GM21423 (cell line): Measurements from ENCODE around the gene CDK5RAP2.
"Not testable (repeated sequence)": the region's sequence is repeated elsewhere in the genome, so short reads cannot be mapped to it uniquely, and the experiment has no call there.

Experiments used
- ATAC-seq: cut with Tn5 transposase; IDR thresholded peaks from one replicate; pipeline ENCODE4 v1.9.1; 2021; ENCODE audit warnings: mild to moderate bottlenecking, moderate library complexity; ENCODE audit not compliant: unreplicated experiment

Gene CDK5RAP2

GRCh38 chr9:120580051-120580896 lies at the start of gene CDK5RAP2:
Gene CDK5RAP2 (minus strand): TSS chr9:120580167. CDS start chr9:120579978, 189 bp downstream.
- peak; percentile 92 for ATAC-seq

GRCh38 chr9:120628925-120629497 lies 49.0 kb upstream of the CDK5RAP2 start:
- not testable (repeated sequence) for ATAC-seq

DNA sequence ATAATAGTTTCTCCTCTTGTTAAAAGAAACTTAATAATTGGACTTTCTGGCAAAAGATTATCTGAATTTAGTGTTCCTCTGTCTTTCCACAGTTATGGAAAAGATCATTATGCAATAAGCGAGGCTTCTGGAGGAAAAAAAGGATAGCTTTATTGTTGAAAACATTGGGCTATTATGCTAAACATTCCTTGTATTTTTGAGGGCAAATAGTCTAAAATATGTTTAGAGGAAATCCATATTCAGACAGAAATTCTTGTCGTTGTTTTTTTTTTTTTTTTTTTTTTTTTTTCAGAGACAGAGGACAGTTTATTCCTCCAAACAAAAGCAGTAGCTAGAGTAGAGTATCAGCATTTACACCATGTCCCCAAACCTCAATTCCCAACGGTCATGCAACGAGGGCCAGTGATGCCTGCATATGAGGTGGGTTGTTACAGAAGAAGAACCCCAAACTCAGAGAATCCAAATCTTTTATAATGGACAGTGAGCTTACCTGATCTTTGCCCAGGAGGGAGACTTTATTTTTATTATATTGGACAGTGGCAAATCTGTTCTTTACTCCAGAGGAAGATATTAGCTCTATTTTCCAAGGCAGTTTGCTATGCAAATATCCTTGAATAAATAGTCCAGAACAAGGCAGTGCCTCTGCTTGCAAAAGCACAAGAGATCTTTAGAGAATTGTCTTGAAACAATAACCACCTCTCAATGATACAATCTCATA lies 48.4 kb upstream of the CDK5RAP2 start:
- ATAC-seq = no peak

DNA sequence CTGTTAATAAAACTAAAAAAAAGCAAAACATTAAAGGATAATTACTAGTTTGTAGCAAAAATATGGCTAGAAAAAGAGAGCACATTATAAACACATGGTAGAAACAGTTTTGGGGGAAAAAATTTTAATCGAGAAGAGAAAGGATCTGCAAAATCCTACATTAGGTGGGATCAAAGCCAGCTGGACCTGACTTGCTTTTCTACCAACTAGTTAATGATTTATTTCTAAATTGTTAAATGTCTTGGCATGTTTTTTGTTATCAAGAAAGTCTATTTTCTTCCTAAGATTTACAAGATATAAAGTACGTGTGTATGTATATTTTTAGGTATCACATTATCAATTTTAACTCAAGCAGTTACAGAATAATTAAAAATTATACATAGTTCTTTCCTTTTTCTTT lies 47.1 kb upstream of the CDK5RAP2 start:
- ATAC-seq = no peak

DNA sequence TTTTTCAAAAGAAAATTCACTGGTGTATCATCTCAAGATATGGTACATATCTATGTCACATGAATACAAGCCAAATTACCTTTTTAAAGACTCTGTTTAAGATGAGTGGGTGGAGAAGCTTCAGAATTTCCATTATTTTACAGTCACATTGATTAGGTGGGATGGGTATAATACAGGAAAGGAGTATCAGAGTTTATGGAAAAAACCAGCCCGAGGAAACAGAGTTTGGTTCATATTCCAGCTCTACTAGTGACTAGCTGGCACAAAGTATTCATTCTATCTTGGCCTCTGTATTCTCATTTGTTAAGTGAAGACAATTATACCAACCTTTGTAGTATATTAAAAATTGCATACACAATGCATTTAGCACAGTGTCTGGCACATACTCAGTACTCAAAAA lies 46.5 kb upstream of the CDK5RAP2 start:
- ATAC-seq = no peak

DNA sequence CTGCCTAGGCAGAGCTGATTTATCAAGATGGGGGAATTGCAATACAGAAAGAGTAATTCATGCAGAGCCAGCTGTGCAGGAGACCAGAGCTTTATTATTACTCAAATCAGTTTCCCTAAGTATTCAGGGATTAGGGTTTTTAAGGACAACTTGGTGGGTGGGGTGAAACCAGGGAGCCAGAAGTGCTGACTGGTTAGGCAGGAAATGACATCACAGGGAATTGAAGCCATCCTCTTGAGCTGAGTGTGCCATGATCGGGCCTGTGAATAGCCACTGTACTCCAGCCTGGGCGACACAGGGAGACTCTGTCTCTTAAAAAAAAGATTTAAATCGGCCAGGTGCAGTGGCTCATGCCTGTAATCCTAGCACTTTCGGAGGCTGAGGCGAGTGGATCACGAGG lies 45.3 kb upstream of the CDK5RAP2 start:
- ATAC-seq = no peak

GRCh38 chr9:120622790-120623189 lies 42.8 kb upstream of the CDK5RAP2 start:
- no peak for ATAC-seq

GRCh38 chr9:120621941-120622340 lies 42.0 kb upstream of the CDK5RAP2 start:
- no peak for ATAC-seq

GRCh38 chr9:120619751-120620655 lies 40.0 kb upstream of the CDK5RAP2 start:
- peak; percentile 53 for ATAC-seq

DNA sequence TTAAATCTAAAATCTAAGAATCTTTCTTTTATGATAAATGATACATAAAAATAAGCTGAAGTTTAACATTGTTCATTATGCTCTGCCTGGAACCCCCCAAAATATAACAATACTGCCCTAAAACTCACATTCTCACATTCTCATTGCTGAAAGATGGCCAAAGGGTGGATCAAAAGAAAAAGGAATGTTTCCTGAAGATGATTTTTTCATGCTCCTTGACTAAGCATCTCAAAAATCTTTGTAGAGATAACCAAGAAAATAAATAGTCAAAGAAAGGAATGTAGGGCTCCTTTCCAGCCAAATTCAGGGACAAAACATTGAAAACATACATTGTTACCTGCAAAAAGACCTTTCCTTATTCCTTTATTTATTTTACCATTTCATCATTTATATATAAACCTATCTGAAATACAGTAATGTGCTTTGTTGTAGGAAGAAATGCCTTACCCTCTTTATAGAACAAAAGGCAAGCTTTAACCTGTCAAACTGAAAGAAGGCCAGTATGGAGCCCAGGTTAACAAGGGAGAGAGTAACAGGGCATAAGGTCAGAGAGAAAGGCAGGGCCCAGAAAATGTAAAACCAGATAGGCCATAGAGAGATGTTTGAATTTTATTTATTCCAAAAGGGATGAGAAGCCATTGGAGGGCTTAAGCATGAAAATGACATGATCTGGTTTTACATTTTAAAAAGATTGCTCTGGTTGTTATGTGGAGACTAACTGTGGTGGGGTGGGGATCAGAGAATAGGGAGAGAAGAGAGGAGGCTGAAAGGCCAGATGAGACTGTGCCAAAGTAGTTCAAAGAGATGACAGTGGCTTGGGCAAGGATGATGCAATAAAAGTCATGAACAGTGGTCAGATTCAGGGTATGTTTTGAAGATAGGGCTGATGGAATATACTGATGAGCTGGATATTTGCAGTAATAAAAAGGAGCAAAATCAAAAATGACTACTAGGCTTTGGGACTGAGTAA lies 37.3 kb upstream of the CDK5RAP2 start:
- ATAC-seq = no peak

GRCh38 chr9:120612218-120612617 lies 32.3 kb upstream of the CDK5RAP2 start:
- no peak for ATAC-seq

GRCh38 chr9:120611690-120612068 lies 31.7 kb upstream of the CDK5RAP2 start:
- no peak for ATAC-seq

GRCh38 chr9:120610975-120611689 lies 31.2 kb upstream of the CDK5RAP2 start:
- ATAC-seq = no peak

- no peak for ATAC-seq
Measured at GRCh38 chr9:120609636-120610035, 29.7 kb upstream of the CDK5RAP2 start.

- no peak for ATAC-seq
Measured at GRCh38 chr9:120608421-120608820, 28.5 kb upstream of the CDK5RAP2 start.

GRCh38 chr9:120603591-120603990 lies 23.6 kb upstream of the CDK5RAP2 start:
- ATAC-seq = no peak

DNA sequence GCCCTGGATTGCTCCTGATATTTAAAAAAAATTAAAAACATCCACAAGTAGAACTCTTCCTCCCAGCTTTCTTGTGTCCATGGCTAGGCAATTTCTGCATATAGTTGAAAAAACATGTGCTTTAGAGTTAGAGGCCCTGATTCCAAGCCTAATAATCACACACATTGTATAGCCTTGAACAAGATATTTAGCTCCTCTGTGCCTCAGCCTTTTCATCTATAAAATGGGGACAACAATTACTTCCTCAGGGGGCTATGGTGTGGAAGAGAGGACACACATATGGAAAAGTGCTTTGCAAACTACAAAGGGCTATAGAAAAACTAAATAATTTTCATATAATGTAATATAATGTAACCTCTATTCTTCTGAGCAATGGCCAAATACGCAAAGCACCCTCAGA lies 23.0 kb upstream of the CDK5RAP2 start:
- ATAC-seq = no peak

GRCh38 chr9:120593955-120594277 lies 13.9 kb upstream of the CDK5RAP2 start:
- ATAC-seq = no peak

GRCh38 chr9:120593250-120593954 lies 13.4 kb upstream of the CDK5RAP2 start:
- ATAC-seq = no peak
